ENCODE results near the gene DISP3.

The DISP3 gene

GRCh38 chr1:11482701-11483479 is 3.9 kb downstream of the DISP3 start:
- H3K4me2 ChIP-seq (ENCODE audit: low read length): no peak overlapping the region
- no peaks in the 10 kb centered on the region for H3K36me3 ChIP-seq (ENCODE audit: control insufficient read depth, insufficient read depth, low read length)
- no peak overlapping the region for H3K4me3 ChIP-seq (ENCODE audit: low read depth, low read length)
- H3K27me3 ChIP-seq (ENCODE audit: control insufficient read depth, insufficient read depth, low read length): no peaks in the 10 kb centered on the region
- H3K9me3 ChIP-seq (ENCODE audit: control insufficient read depth, low read length): no peaks in the 10 kb centered on the region
- no peak overlapping the region for H3K27ac ChIP-seq
- H3K79me2 ChIP-seq: no peaks in the 10 kb centered on the region
- H2AFZ ChIP-seq: no peak overlapping the region
- peaks cover 16% of the 10 kb centered on the region for H3K4me1 ChIP-seq
- H3K9ac ChIP-seq: no peak overlapping the region
- no peak for TF ChIP-seq CTCF (IDR thresholded peaks at IDR 0.05)

GRCh38 chr1:11483581-11484320 is 4.8 kb downstream of the DISP3 start:
- Histone ChIP-seq H3K4me3 (ENCODE audit: low read depth, low read length) (no peak overlapping the region), H3K27me3 (ENCODE audit: control insufficient read depth, insufficient read depth, low read length) (no peaks in the 10 kb centered on the region), H3K79me2 (no peaks in the 10 kb centered on the region), H3K9ac (no peak overlapping the region), H3K36me3 (ENCODE audit: control insufficient read depth, insufficient read depth, low read length) (no peaks in the 10 kb centered on the region), H3K4me1 (peaks cover 16% of the 10 kb centered on the region), H2AFZ (peak overlapping the region; percentile 38), H3K27ac (peak overlapping the region; percentile 72), H3K9me3 (ENCODE audit: control insufficient read depth, low read length) (no peaks in the 10 kb centered on the region), H3K4me2 (ENCODE audit: low read length) (no peak overlapping the region)
- TF ChIP-seq CTCF (IDR thresholded peaks at IDR 0.05): no peak

GRCh38 chr1:11484321-11484655 is 5.3 kb downstream of the DISP3 start:
- H3K27ac ChIP-seq: peak overlapping the region; percentile 72
- H3K4me1 ChIP-seq: peaks cover 16% of the 10 kb centered on the region
- no peak for TF ChIP-seq CTCF (IDR thresholded peaks at IDR 0.05)
- H2AFZ ChIP-seq: peak overlapping the region; percentile 38
- no peak overlapping the region for H3K4me3 ChIP-seq (ENCODE audit: low read depth, low read length)
- no peaks in the 10 kb centered on the region for H3K27me3 ChIP-seq (ENCODE audit: control insufficient read depth, insufficient read depth, low read length)
- H3K4me2 ChIP-seq (ENCODE audit: low read length): no peak overlapping the region
- no peaks in the 10 kb centered on the region for H3K9me3 ChIP-seq (ENCODE audit: control insufficient read depth, low read length)
- H3K9ac ChIP-seq: no peak overlapping the region
- H3K79me2 ChIP-seq: no peaks in the 10 kb centered on the region
- H3K36me3 ChIP-seq (ENCODE audit: control insufficient read depth, insufficient read depth, low read length): no peaks in the 10 kb centered on the region

- Histone ChIP-seq H3K4me1 (peaks cover 16% of the 10 kb centered on the region), H3K27me3 (ENCODE audit: control insufficient read depth, insufficient read depth, low read length) (no peaks in the 10 kb centered on the region), H3K4me2 (ENCODE audit: low read length) (no peak overlapping the region), H3K9ac (no peak overlapping the region), H3K9me3 (ENCODE audit: control insufficient read depth, low read length) (no peaks in the 10 kb centered on the region), H2AFZ (no peak overlapping the region), H3K27ac (no peak overlapping the region), H3K4me3 (ENCODE audit: low read depth, low read length) (no peak overlapping the region), H3K79me2 (no peaks in the 10 kb centered on the region), H3K36me3 (ENCODE audit: control insufficient read depth, insufficient read depth, low read length) (no peaks in the 10 kb centered on the region)
- TF ChIP-seq CTCF (IDR thresholded peaks at IDR 0.05): no peak
Measured at GRCh38 chr1:11485191-11485590, 6.2 kb downstream of the DISP3 start.

All from parathyroid adenoma (tissue), 2 donors.